ENCODE measurements around the gene AGAP1.

Gene AGAP1

DNA sequence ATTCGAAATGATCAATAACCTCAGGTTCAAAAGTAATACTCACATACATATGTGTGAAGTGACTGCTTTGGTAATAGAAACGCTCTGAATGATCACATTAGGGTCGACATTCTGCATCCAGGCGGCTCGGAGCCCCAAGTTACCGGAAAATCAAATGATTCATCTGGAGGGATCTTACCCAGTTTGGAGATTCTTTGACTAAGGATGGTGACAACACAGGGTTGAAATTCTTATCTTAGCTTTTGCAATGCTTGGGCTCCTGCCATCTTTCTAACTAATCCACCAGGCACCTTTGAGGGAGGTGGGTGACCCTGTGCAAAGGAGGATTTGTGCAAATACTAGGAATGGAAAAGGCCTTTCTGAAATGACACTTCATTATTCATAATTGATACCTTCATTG is 663.5 kb downstream of the AGAP1 start:
- in situ Hi-C loops (cut with HindIII; ENCODE audit: low sequenced_read_pairs) = no loop called here

GRCh38 chr2:236157815-236158498 is 664.1 kb downstream of the AGAP1 start:
- in situ Hi-C loops (cut with HindIII; ENCODE audit: low sequenced_read_pairs) = no loop called here

DNA sequence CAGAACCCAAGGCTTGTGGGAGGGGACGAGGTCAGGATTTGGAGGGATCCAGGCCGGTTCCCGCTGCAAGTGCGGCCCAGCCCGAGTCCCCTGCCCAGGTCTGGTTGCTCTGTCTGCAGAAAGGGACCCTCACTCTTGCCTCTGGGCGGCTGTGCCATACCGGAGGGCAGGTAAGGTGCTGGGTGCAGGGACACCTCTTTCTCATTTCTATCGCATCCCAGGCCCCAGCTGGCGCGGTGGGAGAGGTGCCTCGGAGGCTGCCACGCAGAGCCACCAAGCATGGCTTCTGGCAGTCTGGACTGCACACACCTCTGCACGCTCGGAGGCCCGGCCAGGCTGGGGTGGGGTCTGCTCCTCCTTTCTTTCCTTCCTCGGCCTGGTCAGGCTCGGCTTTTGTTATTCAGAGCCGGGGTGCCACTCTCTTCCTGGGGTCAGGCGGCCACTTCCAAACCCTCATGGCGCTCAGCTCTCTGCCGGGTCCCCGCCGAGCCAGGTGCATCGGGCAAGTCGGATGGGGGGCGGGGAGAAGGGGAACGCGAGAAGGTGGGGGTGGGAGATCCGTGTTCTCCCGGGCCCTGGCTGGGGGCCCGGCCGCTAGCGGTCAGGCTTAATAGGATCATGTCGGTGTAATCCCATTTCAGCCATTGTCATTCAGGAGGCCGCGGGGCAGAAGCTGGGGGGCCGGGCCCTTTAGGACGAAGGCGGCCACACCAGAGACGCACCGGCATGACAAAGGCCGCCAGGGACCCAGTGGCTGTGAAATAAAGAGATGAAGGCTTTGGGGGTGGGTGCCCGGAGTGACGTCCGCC is 665.3 kb downstream of the AGAP1 start:
- in situ Hi-C loops (cut with HindIII; ENCODE audit: low sequenced_read_pairs) = no loop called here

- in situ Hi-C loops (cut with HindIII; ENCODE audit: low sequenced_read_pairs) = no loop called here
Observed at GRCh38 chr2:236159778-236160170, 665.9 kb downstream of the AGAP1 start.

DNA sequence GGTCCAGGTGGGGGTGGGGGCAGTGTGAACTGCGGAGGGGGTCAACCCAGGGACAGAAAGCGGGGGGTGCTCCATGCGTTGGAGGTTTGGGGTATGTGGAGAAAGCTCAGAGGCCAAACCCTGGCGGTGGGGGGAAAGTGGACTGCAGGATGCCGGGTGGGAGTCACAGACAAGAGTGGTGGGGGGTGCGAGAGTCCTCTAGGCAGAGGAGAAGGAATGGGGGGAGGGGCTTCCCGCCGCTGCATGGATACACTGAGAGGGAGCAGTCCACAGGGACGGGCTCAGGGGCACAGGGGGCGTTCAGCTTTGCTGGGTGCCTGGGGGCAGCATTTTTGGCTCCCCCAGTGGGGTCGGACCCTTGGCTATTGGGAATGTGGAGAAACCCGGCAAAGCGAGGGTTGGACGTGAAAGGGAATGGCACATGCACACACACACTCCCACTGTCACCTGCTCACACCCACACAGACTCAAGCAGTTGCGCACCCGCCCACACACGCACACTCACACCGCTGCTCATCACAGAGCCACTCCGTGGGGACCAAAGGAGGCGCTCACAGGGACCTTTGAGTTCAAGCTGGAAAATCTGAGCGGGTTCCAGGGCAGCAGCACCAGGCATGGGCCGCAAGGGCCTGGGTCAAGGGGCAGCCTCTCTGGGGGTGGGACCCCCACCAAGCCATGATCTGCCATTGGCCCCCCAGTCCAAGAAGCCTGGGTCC is 666.7 kb downstream of the AGAP1 start:
- in situ Hi-C loops (cut with HindIII; ENCODE audit: low sequenced_read_pairs) = no loop called here

DNA sequence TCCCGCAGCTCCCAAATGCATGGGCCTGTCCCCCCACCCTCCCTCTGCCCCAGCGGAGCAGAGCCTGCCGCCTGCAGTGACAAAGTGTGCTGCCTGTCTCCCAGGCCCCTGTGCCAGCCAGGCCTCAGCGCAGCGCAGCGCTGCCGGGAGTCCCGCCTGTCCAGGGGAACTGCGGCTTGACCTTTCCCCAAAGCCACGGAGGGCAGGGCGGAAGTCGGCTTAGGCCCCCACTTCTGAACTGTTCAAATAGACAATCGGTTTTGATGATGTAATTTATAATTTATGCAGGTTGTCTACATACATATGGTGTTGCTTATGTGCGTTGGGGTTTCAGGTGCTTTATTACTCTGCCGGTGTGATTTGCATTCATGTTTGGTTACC is 667.2 kb downstream of the AGAP1 start:
- in situ Hi-C loops (cut with HindIII; ENCODE audit: low sequenced_read_pairs) = no loop called here

DNA sequence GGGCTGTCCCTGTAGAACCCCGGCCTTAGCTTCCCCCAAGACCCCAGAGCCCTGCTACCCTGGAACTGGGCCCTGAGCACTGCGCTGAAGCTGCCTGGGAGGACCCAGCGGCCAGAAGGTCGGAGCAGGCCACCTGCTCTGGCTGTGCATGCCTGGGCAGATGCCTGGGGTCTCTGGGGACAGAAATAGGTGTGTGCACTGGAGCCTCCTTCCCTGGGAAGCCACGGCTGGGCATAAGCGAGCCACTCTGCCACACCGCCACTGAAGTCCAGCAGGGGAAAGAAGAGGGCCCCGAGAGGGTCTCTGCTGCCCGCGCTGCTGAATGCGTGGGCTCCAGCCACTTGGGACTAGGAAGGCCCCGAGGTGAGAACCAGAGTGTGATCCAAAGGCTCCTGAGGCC is 667.7 kb downstream of the AGAP1 start:
- in situ Hi-C loops (cut with HindIII; ENCODE audit: low sequenced_read_pairs) = no loop called here

GRCh38 chr2:236162031-236162845 is 668.4 kb downstream of the AGAP1 start:
- in situ Hi-C loops (cut with HindIII; ENCODE audit: low sequenced_read_pairs) = no loop called here

DNA sequence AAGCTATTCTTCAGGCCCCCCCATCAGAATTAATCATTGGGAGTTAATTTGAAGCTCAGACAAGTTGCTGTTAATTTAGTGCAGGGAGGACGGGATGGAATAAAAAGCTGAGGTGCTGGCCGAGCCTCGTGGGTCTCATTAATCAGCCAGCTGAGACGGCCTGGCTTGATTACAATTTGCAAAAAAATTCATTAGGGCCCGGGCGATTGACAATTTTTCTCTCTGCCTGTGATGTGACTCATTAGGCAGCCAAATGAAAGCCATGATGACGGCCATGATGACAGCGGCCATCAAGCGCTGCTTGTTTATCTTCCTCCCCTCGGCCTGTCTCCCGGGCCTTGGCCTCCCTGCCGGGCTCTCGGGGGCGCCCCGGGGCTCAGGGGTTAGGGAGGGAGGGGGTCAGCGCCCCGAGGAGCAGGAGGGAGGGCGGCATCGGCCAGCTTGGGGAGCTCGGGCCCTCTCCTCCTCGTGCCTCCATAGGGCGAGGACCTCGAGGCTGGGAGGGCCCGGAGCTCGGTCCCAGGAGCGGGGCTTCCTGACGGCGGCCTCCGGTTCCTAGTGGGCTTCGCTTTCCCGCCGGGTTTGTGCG is 669.1 kb downstream of the AGAP1 start:
- in situ Hi-C loops (cut with HindIII; ENCODE audit: low sequenced_read_pairs) = no loop called here

DNA sequence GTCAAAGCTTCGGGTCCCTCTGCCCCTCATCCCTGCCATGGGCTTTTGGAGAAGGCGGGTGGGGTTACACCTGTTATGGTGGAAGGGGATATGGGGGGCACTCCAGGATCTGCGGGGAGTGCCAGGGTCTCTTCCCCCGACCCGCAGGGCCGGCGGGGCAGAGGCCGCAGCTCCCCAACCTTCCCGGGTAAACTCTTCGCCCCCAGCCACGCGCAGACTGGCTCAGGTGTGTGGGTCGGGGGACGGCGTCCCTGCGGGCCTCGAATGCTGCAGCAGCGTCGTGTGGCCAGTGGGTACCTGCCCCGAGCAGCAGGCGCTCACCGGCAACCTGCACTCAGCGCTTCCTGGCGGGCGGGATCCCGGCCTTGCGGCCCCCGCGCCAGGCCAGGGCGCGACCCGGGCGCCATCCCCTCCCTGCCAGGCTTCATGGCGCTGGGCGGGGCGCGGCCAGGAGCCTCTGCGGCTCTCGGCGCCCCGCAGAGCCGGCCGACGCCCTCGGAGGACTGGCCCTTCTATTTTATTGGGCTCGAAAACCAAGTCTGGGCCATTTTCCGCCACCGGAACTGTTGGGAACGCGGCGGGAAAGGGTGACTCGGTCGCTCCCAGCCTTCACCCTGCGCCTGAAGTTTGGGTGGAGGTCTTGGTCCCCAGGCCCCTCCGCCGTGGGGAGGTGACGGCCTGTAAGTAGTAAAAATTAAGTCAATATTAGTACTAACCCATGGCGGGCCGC is 669.8 kb downstream of the AGAP1 start:
- in situ Hi-C loops (cut with HindIII; ENCODE audit: low sequenced_read_pairs) = no loop called here

DNA sequence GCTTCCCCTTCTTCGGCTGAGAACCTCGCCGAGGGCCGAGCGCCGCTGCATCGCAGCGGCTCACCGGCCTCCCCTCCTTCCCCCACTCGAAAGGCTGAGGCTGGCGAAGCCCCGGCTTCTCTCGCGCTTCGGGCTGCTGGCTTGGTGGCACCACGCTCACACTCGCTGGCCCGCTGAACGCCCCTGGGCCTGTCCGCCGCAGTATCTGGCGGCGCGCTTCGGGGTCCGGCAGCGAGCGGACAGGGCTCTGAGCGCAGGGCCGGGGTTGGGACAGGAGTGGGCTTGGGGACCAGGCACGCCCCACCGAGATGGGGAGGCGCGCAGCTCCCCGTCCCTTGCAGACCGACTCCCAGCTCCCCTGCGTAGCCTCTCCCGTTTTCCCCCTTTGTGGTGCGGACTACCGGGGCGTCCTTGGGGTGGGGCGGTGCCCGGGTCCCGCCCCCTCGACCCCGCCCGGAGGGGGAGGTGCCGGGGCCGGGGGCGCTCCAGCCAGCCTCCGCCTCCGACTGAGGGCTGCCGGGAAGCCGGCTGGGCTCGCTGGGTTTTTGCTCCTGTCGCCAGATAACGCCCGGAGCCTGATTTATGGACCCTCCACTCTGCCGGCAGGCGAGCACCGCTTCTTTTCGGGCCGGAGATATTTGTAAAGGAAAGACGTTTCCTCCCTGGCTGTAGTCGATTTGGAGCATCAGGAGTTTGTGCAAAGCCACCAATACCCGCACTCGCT is 670.5 kb downstream of the AGAP1 start:
- in situ Hi-C loops (cut with HindIII; ENCODE audit: low sequenced_read_pairs) = no loop called here

- in situ Hi-C loops (cut with HindIII; ENCODE audit: low sequenced_read_pairs) = no loop called here
Observed at GRCh38 chr2:236164925-236165841, 671.3 kb downstream of the AGAP1 start.

DNA sequence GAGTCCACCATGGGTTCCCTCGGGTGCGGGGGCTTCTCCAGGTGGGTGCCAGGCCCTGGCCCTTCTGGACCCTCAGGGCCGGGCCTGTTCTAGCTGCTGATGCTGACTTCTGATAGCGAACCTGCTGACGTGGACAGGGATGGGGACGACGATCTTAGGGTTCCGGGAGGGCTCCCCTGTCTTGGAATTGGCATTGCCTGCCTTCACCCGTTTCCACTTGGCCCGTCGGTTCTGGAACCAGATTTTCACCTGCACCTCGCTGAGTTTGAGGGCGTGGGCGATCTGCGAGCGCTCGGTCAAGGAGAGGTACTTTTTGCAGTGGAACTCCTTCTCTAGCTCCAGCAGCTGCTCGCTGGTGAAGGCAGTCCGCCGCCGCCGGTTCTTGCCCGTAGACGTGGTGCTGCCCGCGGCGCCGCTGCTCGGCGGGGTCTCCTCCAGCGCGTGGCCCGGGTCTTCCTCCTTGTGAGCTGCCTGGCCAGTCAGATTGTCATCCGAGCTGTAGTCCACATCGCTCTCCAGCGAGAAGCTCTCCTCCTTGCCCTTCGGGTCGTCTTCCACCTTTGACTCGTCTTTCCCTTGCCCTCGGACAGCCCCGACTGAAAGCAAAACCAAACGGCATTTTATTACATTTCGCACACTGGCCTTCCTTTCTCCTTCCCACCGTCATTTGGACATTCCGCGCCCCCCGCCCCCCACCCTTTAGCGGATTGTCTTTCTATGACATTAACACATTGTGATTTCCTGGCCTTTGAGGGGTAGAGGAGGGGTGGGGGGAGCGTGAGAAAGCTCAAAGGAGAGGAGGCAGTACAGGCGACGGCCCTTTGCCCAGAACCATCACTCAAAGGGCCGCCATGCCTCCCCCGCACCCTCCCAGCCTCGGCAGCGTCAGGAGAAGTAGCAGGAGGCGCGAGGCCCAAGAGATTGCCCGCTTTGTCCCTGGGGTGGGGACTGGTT is 672.3 kb downstream of the AGAP1 start:
- in situ Hi-C loops (cut with HindIII; ENCODE audit: low sequenced_read_pairs) = no loop called here

GRCh38 chr2:236166796-236167296 is 673.0 kb downstream of the AGAP1 start:
- in situ Hi-C loops (cut with HindIII; ENCODE audit: low sequenced_read_pairs) = no loop called here

- in situ Hi-C loops (cut with HindIII; ENCODE audit: low sequenced_read_pairs) = no loop called here
Observed at GRCh38 chr2:236167297-236168109, 673.7 kb downstream of the AGAP1 start.

All from DLD1 (cell line).